GM13977 (cell line): ENCODE results near the gene MICALL2.

ENCODE experiments used
- DNase-seq: peaks from one replicate; pipeline ENCODE4 v3.0.0; 2012; ENCODE audit warnings: low spot score
- CTCF ChIP-seq: IDR thresholded peaks from 2 replicates; pipeline ENCODE4 v1.5.1; 2012; ENCODE audit warnings: mild to moderate bottlenecking, control low read depth; ENCODE audit not compliant: insufficient read depth; ENCODE audit errors: extremely low read depth, missing control alignments
- in situ Hi-C: fragments of 300-500 bp; cut with MboI; formaldehyde crosslinking; loops from one replicate; pipeline ENCODE4 v1.12.0; 2022; ENCODE audit warnings: low sequenced_read_pairs, low pct_unique_long_range_greater_than_20kb, mixed read lengths, inconsistent platforms; ENCODE audit not compliant: unreplicated experiment

Gene MICALL2

GRCh38 chr7:1486571-1486970 lies 27.3 kb upstream of the MICALL2 start:
- no peak for DNase-seq
- in situ Hi-C loops = no loop called here
- TF ChIP-seq CTCF = no peak

GRCh38 chr7:1485156-1485555 lies 25.9 kb upstream of the MICALL2 start:
- in situ Hi-C loops = no loop called here
- no peak for TF ChIP-seq CTCF
- DNase-seq = no peak

- in situ Hi-C loops = no loop called here
Observed at GRCh38 chr7:1484569-1484968, 25.3 kb upstream of the MICALL2 start.

GRCh38 chr7:1483536-1484505 lies 24.6 kb upstream of the MICALL2 start:
- in situ Hi-C loops = no loop called here
- TF ChIP-seq CTCF = no peak
- DNase-seq = no peak

More at GRCh38 chr7:1484569-1484968, 25.3 kb upstream of the MICALL2 start:
- DNase-seq = no peak
- no peak for TF ChIP-seq CTCF

- no peak for TF ChIP-seq CTCF
- DNase-seq = no peak
- in situ Hi-C loops = no loop called here
Observed at GRCh38 chr7:1483079-1483478, 23.8 kb upstream of the MICALL2 start.

- TF ChIP-seq CTCF = no peak
- DNase-seq = no peak
- in situ Hi-C loops = no loop called here
Observed at GRCh38 chr7:1481300-1481699, 22.0 kb upstream of the MICALL2 start.
